NCI-H460 (cell line): Measurements from ENCODE around the gene ZNF77. TPM values are rescaled to one million over a fixed set of nuclear protein-coding genes. Genes with fewer than 3 reads are reported as not detected.

Source experiments
- total RNA-seq: library from RNA; depleted of rRNA; stranded (reverse); fragments of >200 nt; shearing (Covaris generic); gene quantifications from 2 replicates; pipeline ENCODE4 v1.2.3, GENCODE V29; 2014; rRNA removed

The ZNF77 gene
- total RNA-seq, 1 experiment from 2014 or later, result 4.6 TPM

Other genes with a start within 250 kb of the ZNF77 start
- gene GNG7, start 242.3 kb downstream of the ZNF77 start, total RNA-seq, result 0.40 TPM in 1 of 2 replicates, not detected in the other
- 0.54 and 1.0 TPM in 2 replicates for gene DIRAS1, start 223.6 kb downstream of the ZNF77 start, total RNA-seq
- gene SLC39A3, start 205.0 kb downstream of the ZNF77 start, total RNA-seq, result 26.9 and 29.7 TPM in 2 replicates
- 42.3 and 42.5 TPM in 2 replicates for gene SGTA, start 161.7 kb downstream of the ZNF77 start, total RNA-seq
- 80.6 and 88.2 TPM in 2 replicates for gene THOP1, start 159.5 kb downstream of the ZNF77 start, total RNA-seq
- 0.63 and 0.69 TPM in 2 replicates for gene ZNF554, start 125.1 kb downstream of the ZNF77 start, total RNA-seq
- 2.1 and 3.1 TPM in 2 replicates for gene ZNF555, start 103.5 kb downstream of the ZNF77 start, total RNA-seq
- 0.32 TPM in 1 of 2 replicates, not detected in the other for gene ZNF556, start 77.6 kb downstream of the ZNF77 start, total RNA-seq
- 2.5 and 4.2 TPM in 2 replicates for gene ZNF57, start 44.0 kb downstream of the ZNF77 start, total RNA-seq
- 3.9 and 4.7 TPM in 2 replicates for gene TLE6, start 32.6 kb upstream of the ZNF77 start, total RNA-seq
- 1.9 and 2.1 TPM in 2 replicates for gene TLE2, start 84.3 kb upstream of the ZNF77 start, total RNA-seq
- 135 and 136 TPM in 2 replicates for gene TLE5, start 117.5 kb upstream of the ZNF77 start, total RNA-seq
- 26.9 and 28.7 TPM in 2 replicates for gene GNA11, start 149.4 kb upstream of the ZNF77 start, total RNA-seq
- gene GNA15, start 191.1 kb upstream of the ZNF77 start, total RNA-seq, result 0.78 and 0.87 TPM in 2 replicates
- 0.07 and 0.75 TPM in 2 replicates for gene S1PR4, start 233.8 kb upstream of the ZNF77 start, total RNA-seq
- gene NCLN, start 241.0 kb upstream of the ZNF77 start, total RNA-seq, result 31.4 and 34.4 TPM in 2 replicates